HEK293 (cell line): ENCODE data around the gene GALC.

Source experiments
- MEIS1 ChIP-seq: sonication (generic); formaldehyde crosslinking; IDR thresholded peaks from 2 replicates; pipeline ENCODE4 v1.8.1; 2022; ENCODE audit warnings: missing genetic modification reagents, mild to moderate bottlenecking, borderline replicate concordance
- ZBTB21 ChIP-seq: fragments of 450-650 bp; formaldehyde crosslinking; IDR thresholded peaks from 2 replicates; pipeline ENCODE4 v1.5.1; 2017; ENCODE audit warnings: missing biosample characterization, missing genetic modification characterization
- ZNF132 ChIP-seq: fragments of 450-650 bp; formaldehyde crosslinking; IDR thresholded peaks from 2 replicates; pipeline ENCODE4 v1.5.1; 2017; ENCODE audit warnings: missing biosample characterization, missing genetic modification characterization, borderline replicate concordance
- TF ChIP-seq, protein P1 (sequence below): fragments of 450-650 bp; formaldehyde crosslinking; IDR thresholded peaks from 2 replicates; pipeline ENCODE4 v1.5.1; 2016; ENCODE audit warnings: missing biosample characterization, missing genetic modification characterization
- TF ChIP-seq, protein P2 (sequence below): fragments of 450-650 bp; IDR thresholded peaks from 2 replicates; pipeline ENCODE4 v1.5.1; 2018; ENCODE audit warnings: missing biosample characterization, missing genetic modification characterization

DNA sequence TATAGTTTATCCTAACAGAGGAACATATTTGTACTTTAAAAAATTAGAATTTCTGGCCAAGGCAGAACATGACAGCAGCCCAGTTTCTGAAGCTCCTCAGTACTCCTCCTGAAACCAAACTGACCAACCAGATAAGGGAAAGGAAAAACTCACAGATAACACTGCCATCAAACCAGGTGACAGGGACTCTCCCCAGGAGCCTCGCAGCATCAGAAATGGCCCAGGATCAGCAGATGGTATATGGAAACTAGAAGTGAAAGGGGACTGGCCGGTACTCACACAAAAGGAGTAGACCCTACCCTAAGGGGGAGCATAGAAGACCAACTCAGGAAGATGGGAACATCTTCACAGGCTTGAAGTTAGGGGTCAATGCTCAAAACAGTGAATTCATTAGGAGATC is 22.0 kb downstream of the GALC start:
- TF ChIP-seq, protein P1, sequence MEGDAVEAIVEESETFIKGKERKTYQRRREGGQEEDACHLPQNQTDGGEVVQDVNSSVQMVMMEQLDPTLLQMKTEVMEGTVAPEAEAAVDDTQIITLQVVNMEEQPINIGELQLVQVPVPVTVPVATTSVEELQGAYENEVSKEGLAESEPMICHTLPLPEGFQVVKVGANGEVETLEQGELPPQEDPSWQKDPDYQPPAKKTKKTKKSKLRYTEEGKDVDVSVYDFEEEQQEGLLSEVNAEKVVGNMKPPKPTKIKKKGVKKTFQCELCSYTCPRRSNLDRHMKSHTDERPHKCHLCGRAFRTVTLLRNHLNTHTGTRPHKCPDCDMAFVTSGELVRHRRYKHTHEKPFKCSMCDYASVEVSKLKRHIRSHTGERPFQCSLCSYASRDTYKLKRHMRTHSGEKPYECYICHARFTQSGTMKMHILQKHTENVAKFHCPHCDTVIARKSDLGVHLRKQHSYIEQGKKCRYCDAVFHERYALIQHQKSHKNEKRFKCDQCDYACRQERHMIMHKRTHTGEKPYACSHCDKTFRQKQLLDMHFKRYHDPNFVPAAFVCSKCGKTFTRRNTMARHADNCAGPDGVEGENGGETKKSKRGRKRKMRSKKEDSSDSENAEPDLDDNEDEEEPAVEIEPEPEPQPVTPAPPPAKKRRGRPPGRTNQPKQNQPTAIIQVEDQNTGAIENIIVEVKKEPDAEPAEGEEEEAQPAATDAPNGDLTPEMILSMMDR (tag by site-specific recombination) = no peak
- TF ChIP-seq ZBTB21 (tag by site-specific recombination) (no peak), ZNF132 (no peak), MEIS1 (CRISPR knock-in tag) (no peak)
- TF ChIP-seq, protein P2, sequence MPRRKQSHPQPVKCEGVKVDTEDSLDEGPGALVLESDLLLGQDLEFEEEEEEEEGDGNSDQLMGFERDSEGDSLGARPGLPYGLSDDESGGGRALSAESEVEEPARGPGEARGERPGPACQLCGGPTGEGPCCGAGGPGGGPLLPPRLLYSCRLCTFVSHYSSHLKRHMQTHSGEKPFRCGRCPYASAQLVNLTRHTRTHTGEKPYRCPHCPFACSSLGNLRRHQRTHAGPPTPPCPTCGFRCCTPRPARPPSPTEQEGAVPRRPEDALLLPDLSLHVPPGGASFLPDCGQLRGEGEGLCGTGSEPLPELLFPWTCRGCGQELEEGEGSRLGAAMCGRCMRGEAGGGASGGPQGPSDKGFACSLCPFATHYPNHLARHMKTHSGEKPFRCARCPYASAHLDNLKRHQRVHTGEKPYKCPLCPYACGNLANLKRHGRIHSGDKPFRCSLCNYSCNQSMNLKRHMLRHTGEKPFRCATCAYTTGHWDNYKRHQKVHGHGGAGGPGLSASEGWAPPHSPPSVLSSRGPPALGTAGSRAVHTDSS (tag by site-specific recombination) = no peak
